Naive thymus-derived CD8-positive, alpha-beta T cell (primary cell): ENCODE measurements around the gene VASH2. TPM values are rescaled to one million over a fixed set of nuclear protein-coding genes. Genes with fewer than 3 reads are reported as not detected.
A peak's percentile ranks its signal among the peaks of the same experiment; 100 is the strongest.

Source experiments
- ATAC-seq, 2 donors: fragments of 150-1000 bp; cut with Tn5 transposase in 1 of 2; sonication (Bioruptor Pico), chemical (Tn5 transposase) in 1 of 2; 1 replicate in 1 of 2; 2 replicates in 1 of 2; pipeline ENCODE4 v1.10.0; 2021; ENCODE audit warnings: mild to moderate bottlenecking in 2 of 2, moderate library complexity in 2 of 2
- POLR2A ChIA-PET: fragments of 350-600 bp; sonication (Branson Sonifier 250); formaldehyde crosslinking; loops from one replicate; lab custom pipeline; 2021; ENCODE audit warnings: antibody characterized with exemption; lab: Charles Lee
- DNase-seq, 10 donors: peaks; one replicate each; pipeline versions ENCODE4 v3.0.0 to v3.0.0-alpha.2; 2020 to 2022
- H3K27ac Mint-ChIP-seq, 10 donors: one replicate each; pipeline ENCODE4 v1.8.0; 2020 to 2022; ENCODE audit warnings: mild to moderate bottlenecking in 10 of 10, mixed read lengths in 10 of 10, moderate library complexity in 4 of 10, inconsistent platforms in 1 of 10
- H3K27me3 Mint-ChIP-seq, 5 donors: one replicate each; pipeline ENCODE4 v1.8.0; 2021 to 2022; ENCODE audit warnings: mixed read lengths in 5 of 5
- H3K36me3 Mint-ChIP-seq, 3 donors: one replicate each; pipeline ENCODE4 v1.8.0; 2020 to 2022; ENCODE audit warnings: mixed read lengths in 3 of 3, mild to moderate bottlenecking in 2 of 3, inconsistent platforms in 1 of 3
- H3K4me1 Mint-ChIP-seq, 4 donors: one replicate each; pipeline ENCODE4 v1.8.0; 2021 to 2022; ENCODE audit warnings: mixed read lengths in 4 of 4
- H3K4me3 Mint-ChIP-seq, 10 donors: one replicate each; pipeline ENCODE4 v1.8.0; 2020 to 2022; ENCODE audit warnings: mild to moderate bottlenecking in 10 of 10, mixed read lengths in 10 of 10, moderate library complexity in 6 of 10, inconsistent platforms in 1 of 10
- H3K9me3 Mint-ChIP-seq, 9 donors: one replicate each; pipeline ENCODE4 v1.8.0; 2020 to 2022; ENCODE audit warnings: mixed read lengths in 9 of 9, mild to moderate bottlenecking in 3 of 9, inconsistent platforms in 1 of 9, moderate library complexity in 1 of 9
- polyA plus RNA-seq, 3 donors: library from polyadenylated mRNA; unstranded; fragments of 300-500 nt; fragmentation: Illumina TruSeq; gene quantifications; one replicate each; pipeline ENCODE4 v1.2.3, GENCODE V29; 2021
- total RNA-seq, 8 experiments: library from RNA in 2 of 8; stranded (reverse) in 2 of 8; gene quantifications; one replicate each; pipeline ENCODE4 v1.2.3 and lab custom pipeline; 2021 to 2026

The VASH2 gene
- total and polyA plus RNA-seq, 5 experiments from 2014 or later = 0.30 to 0.68 TPM; not detected in 3

- DNase-seq (no peak), ATAC-seq (no peak)
- Mint-ChIP-seq H3K9me3 (no peaks in the 10 kb centered on the region), H3K4me3 (no peak overlapping the region), H3K4me1 (peaks cover 0 to 2% (median under 1%) of the 10 kb centered on the region in 4 donors), H3K27me3 (peaks cover 0 to 14% (median 6%) of the 10 kb centered on the region in 5 donors), H3K27ac (no peak overlapping the region), H3K36me3 (peaks cover 0 to 2% (median 2%) of the 10 kb centered on the region in 3 donors)
- POLR2A ChIA-PET = no interaction called here
Measured at GRCh38 chr1:212977781-212978645, 27.7 kb downstream of the VASH2 start.

GRCh38 chr1:212979340-212980122 is 29.2 kb downstream of the VASH2 start:
- H3K36me3 Mint-ChIP-seq = peaks cover 0 to 2% (median 2%) of the 10 kb centered on the region in 3 donors
- POLR2A ChIA-PET = no interaction called here
- ATAC-seq (no peak), DNase-seq (no peak)
- peaks cover 0 to 14% (median 6%) of the 10 kb centered on the region in 5 donors for H3K27me3 Mint-ChIP-seq
- H3K27ac Mint-ChIP-seq = peak overlapping the region in 1 of 10 donors; percentile 13
- peaks cover 0 to 4% (median under 1%) of the 10 kb centered on the region in 4 donors for H3K4me1 Mint-ChIP-seq
- H3K9me3 Mint-ChIP-seq = no peaks in the 10 kb centered on the region
- H3K4me3 Mint-ChIP-seq = no peak overlapping the region

DNA sequence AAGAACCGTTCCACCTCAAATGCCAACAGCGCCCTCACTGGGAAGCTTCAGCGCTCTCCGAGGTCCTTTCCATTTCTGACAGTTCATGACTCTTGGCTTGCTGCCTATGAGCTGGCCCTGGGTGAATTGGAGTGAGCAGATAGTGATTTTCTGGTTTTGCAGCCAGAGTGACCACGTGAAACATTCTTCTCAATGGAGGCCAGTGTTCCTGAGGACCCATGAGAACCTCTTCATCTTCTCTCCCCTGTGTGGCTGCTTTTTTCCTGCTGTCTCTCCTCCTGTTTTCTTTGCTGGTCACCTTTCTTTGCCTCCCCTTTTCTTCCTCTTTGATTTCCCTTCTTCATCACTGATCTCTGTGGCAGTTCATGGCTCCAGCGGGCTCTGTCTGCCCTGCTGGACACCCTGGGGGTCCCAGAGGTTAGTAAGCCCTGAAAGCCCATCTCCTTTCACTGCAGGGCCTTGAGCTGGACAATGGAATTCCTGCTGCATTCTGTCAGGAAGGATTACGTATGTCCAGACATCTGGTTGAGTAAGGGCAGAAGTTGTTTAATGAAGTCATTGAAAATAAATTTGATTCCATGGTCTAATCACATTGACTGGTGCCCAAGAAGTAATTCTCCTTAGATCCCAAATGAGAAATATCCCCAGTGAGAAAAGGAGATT is 29.9 kb downstream of the VASH2 start:
- peaks cover 0 to 2% (median 2%) of the 10 kb centered on the region in 3 donors for H3K36me3 Mint-ChIP-seq
- peaks cover 0 to 14% (median 6%) of the 10 kb centered on the region in 5 donors for H3K27me3 Mint-ChIP-seq
- no peak overlapping the region for H3K4me3 Mint-ChIP-seq
- POLR2A ChIA-PET = no interaction called here
- ATAC-seq (no peak), DNase-seq (no peak)
- peak overlapping the region in 1 of 10 donors; percentile 53 for H3K27ac Mint-ChIP-seq
- no peaks in the 10 kb centered on the region for H3K9me3 Mint-ChIP-seq
- peaks cover 0 to 4% (median under 1%) of the 10 kb centered on the region in 4 donors for H3K4me1 Mint-ChIP-seq

GRCh38 chr1:212981025-212981495 is 30.7 kb downstream of the VASH2 start:
- no peaks in the 10 kb centered on the region for H3K9me3 Mint-ChIP-seq

DNA sequence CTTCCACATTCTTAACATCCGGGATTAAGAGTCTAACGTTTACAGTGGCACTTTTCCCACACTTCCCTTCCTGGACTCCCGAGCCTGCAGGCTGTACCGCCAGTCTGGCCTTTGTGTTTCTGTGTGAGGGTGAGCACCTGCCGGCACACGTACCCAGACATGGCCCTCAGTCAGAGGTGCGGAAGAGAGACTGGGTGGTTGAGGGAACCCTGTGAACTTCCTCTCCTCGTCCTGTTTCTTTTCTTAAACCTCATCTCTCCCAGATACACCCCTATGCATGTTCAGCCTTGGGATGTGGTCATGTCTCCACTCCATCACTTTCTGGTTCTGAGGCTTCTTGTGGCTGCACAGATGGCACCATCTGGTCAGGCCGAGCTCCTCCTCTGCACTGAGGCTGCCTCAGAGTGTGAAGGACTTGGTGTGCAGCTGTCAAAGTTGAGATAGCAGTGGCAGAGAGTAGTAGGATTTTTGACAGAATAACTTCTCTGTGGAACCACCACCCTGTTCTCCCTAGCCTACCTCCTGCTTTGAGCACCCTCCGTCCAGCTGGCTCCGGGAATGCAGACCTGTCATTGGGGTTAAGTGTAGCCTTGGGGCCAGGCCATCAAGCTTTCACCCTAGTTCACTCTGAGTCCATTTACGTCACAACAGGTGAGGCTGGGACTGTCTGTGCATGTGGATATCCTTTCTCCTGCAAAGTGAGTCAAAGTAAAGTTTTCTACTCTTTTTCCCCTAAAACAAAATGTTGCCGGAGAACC is 31.4 kb downstream of the VASH2 start:
- no peak for ATAC-seq
- POLR2A ChIA-PET = no interaction called here
- peaks cover 0 to 4% (median under 1%) of the 10 kb centered on the region in 4 donors for H3K4me1 Mint-ChIP-seq
- DNase-seq = no peak
- H3K36me3 Mint-ChIP-seq = no peaks in the 10 kb centered on the region
- H3K27me3 Mint-ChIP-seq = peaks cover 0 to 6% (median 3%) of the 10 kb centered on the region in 5 donors
- H3K27ac Mint-ChIP-seq = no peak overlapping the region
- no peak overlapping the region for H3K4me3 Mint-ChIP-seq
- no peaks in the 10 kb centered on the region for H3K9me3 Mint-ChIP-seq

More at GRCh38 chr1:212981025-212981495, 30.7 kb downstream of the VASH2 start:
- DNase-seq (no peak), ATAC-seq (no peak)
- Mint-ChIP-seq H3K27ac (no peak overlapping the region), H3K4me1 (peaks cover 0 to 2% (median under 1%) of the 10 kb centered on the region in 4 donors), H3K36me3 (peaks cover 0 to 2% (median 2%) of the 10 kb centered on the region in 3 donors), H3K4me3 (no peak overlapping the region), H3K27me3 (peaks cover 0 to 10% (median 6%) of the 10 kb centered on the region in 5 donors)
- POLR2A ChIA-PET = no interaction called here

DNA sequence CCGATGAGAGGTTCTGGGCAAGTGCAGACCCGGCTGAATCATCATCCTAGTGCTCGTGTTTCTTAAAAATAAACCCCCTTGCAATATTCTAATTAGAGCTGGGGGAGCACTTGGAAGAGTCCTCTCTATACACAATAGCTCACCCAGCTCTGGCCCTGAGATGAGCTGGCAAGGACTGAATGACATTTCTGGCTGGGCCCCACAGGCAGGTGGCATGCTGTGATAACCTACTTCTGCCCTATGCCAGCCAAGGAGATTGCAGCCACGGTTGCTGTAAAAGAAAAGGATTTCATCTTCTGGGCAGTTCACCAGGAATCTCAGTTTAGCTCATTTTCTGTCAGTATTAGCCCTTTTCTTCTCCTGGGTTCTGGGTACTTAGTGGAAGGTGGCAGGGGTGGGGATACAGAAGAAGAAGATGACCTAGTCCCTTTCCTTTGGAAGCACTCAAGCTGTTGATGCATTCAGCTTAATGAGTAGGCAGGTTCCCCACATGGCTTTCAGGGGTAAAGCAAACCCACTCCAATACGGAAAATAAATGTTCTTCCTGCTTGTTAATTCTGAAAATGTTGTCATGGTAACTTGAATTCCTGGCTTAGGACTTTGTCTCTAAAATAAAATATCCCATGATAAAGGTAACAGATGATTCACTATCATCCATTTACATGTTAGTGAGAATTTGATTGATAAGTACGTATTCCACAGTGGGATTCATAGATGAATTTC is 32.2 kb downstream of the VASH2 start:
- Mint-ChIP-seq H3K27me3 (peaks cover 0 to 4% (median 0%) of the 10 kb centered on the region in 5 donors), H3K27ac (no peak overlapping the region), H3K9me3 (no peaks in the 10 kb centered on the region), H3K36me3 (no peaks in the 10 kb centered on the region), H3K4me1 (peaks cover 0 to 4% (median under 1%) of the 10 kb centered on the region in 4 donors), H3K4me3 (no peak overlapping the region)
- POLR2A ChIA-PET = no interaction called here
- ATAC-seq (no peak), DNase-seq (no peak)

- POLR2A ChIA-PET = no interaction called here
- Mint-ChIP-seq H3K4me3 (no peak overlapping the region), H3K27ac (no peak overlapping the region), H3K27me3 (peaks cover 0 to 4% (median 0%) of the 10 kb centered on the region in 5 donors), H3K36me3 (peaks cover 0 to 2% (median 0%) of the 10 kb centered on the region in 3 donors), H3K4me1 (peaks cover 0 to 4% (median under 1%) of the 10 kb centered on the region in 4 donors), H3K9me3 (no peaks in the 10 kb centered on the region)
- ATAC-seq (no peak), DNase-seq (no peak)
Measured at GRCh38 chr1:212983482-212983881, 33.1 kb downstream of the VASH2 start.

DNA sequence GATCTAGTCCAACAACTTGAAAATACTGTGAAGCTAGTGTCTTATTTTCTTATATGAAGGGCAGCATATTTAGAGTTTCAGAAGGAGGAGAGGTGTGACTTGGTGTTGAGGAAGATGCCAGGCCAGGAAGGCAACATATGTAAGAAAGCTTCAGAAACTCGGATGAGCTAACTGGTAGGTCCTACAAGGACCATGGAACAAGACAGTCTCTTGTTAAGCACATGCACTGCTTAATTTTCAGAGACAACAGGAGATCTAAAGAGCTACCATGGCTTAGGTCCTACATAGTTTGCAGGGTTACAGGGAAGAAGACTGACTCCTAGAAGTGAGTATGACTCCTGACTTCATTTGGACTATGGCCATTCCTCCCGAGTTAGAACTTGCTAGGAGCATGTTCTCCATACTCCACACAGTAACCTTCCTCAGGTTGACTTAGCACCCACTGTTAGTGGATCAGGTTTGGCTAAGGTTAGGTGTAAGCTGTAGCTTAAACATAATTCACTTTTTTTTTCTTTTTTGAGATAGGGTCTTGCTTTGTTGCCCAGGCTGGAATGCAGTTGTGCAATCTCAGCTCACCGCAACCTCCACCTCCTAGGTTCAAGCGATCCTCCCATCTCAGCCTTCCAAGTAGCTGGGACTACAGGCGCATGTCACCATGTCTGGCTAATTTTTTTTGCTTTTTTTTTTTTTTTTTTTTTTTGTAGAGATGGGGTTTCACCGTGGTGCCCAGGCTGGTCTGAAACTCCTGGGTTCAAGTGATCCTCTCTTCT is 34.4 kb downstream of the VASH2 start:
- DNase-seq (no peak), ATAC-seq (no peak)
- Mint-ChIP-seq H3K27ac (peak overlapping the region in 1 of 10 donors; percentile 18), H3K4me1 (peaks cover under 1 to 5% (median 2%) of the 10 kb centered on the region in 4 donors), H3K9me3 (no peaks in the 10 kb centered on the region), H3K4me3 (no peak overlapping the region), H3K36me3 (peaks cover 0 to 3% (median 0%) of the 10 kb centered on the region in 3 donors), H3K27me3 (no peaks in the 10 kb centered on the region)
- POLR2A ChIA-PET = no interaction called here

DNA sequence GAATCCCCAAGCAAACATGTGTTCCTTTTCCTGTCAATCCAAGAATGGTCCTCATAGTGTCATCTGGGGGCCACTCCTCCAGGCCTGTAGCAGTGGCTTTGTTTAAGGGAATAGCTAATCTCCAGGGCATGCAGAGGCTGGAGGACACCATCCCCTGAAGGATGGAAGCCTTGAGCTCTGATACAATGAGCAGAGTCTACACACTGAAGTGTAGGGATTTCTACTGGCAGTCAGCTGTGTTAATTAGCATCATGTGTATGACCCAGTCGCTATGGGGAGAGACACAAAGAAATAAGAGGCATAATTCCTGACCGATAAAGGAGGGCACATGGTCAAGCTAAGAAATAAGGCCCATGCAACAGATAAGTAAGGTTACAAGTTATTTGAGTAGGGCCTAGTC is 36.2 kb downstream of the VASH2 start:
- POLR2A ChIA-PET = no interaction called here
- Mint-ChIP-seq H3K4me3 (no peak overlapping the region), H3K27ac (no peak overlapping the region), H3K27me3 (no peaks in the 10 kb centered on the region), H3K36me3 (peaks cover 0 to 13% (median 0%) of the 10 kb centered on the region in 3 donors), H3K9me3 (no peaks in the 10 kb centered on the region), H3K4me1 (peaks cover 4 to 8% (median 7%) of the 10 kb centered on the region in 4 donors)
- DNase-seq (no peak), ATAC-seq (no peak)

DNA sequence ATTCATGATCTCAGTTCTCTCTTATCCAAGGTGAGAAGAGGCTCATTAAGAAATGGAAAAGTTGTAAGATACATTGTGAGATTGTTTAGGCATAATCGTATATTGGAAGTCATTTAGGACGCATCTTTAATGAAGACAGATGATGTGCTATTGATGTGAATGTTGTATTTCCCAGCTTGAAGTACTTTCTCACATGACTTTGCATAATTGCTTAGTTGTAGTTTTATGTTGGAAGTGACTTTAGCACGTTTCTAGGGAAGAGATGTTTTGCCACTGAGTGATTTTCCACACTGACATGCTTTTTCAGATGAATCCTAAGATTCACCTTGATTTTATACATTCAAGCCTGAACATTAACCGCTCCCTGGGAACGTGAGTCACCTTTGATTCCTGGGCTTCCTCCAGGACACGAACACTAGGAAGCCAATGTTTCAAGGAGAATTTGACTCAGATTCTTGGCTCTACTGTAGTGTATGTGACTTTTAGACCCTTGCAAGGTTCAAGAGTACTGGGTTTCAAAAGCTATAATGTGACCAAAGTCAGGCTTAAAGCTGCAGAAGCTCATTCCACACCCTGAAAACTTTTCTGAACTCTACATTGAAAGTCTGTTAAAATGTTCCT is 37.5 kb downstream of the VASH2 start:
- ATAC-seq (no peak), DNase-seq (no peak)
- H3K36me3 Mint-ChIP-seq = peaks cover 0 to 22% (median 3%) of the 10 kb centered on the region in 3 donors
- no peak overlapping the region for H3K4me3 Mint-ChIP-seq
- H3K9me3 Mint-ChIP-seq = no peaks in the 10 kb centered on the region
- peaks cover 4 to 7% (median 7%) of the 10 kb centered on the region in 4 donors for H3K4me1 Mint-ChIP-seq
- POLR2A ChIA-PET = interaction anchor here (0.6 kb wide), 2 partner anchors 8 to 9 kb away, joined by 3 to 4 read pairs; no protein-coding TSS in a partner anchor
- H3K27ac Mint-ChIP-seq = peak overlapping the region in 2 of 10 donors; percentile 14 to 83
- no peaks in the 10 kb centered on the region for H3K27me3 Mint-ChIP-seq
